MG63 (cell line): ENCODE data around the gene PTN. TPM values are rescaled to one million over a fixed set of nuclear protein-coding genes. Genes with fewer than 3 reads are reported as not detected.
"Not testable (repeated sequence)": the region's sequence is repeated elsewhere in the genome, so short reads cannot be mapped to it uniquely, and the experiment has no call there.

Experiments used
- DNase-seq: peaks from one replicate; pipeline ENCODE4 v3.0.0-alpha.2; 2020
- H3K27me3 ChIP-seq: fragments of 250-450 bp; sonication (Bioruptor Pico); 2 replicates; pipeline ENCODE4 v1.5.1; 2020; ENCODE audit warnings: mild to moderate bottlenecking, moderate library complexity
- H3K36me3 ChIP-seq: fragments of 250-450 bp; sonication (Bioruptor Pico); 2 replicates; pipeline ENCODE4 v1.5.1; 2020; ENCODE audit warnings: mild to moderate bottlenecking, moderate library complexity
- H3K4me3 ChIP-seq: fragments of 250-450 bp; sonication (Bioruptor Pico); 2 replicates; pipeline ENCODE4 v1.5.1; 2020; ENCODE audit warnings: mild to moderate bottlenecking, moderate library complexity
- H3K9me3 ChIP-seq: fragments of 250-450 bp; sonication (Bioruptor Pico); 2 replicates; pipeline ENCODE4 v1.5.1; 2020; ENCODE audit warnings: mild to moderate bottlenecking, moderate library complexity
- total RNA-seq: library from RNA; depleted of rRNA; stranded (reverse); fragments of >200 nt; shearing (Covaris generic); gene quantifications from 2 replicates; pipeline ENCODE4 v1.2.3, GENCODE V29; 2014; ENCODE audit warnings: low replicate concordance

Gene PTN
- total RNA-seq, 1 experiment from 2014 or later: not detected

GRCh38 chr7:137295739-137296324 is 47.7 kb downstream of the PTN start:
- no peaks in the 10 kb centered on the region for H3K27me3 ChIP-seq
- no peaks in the 10 kb centered on the region for H3K9me3 ChIP-seq
- H3K36me3 ChIP-seq: no peaks in the 10 kb centered on the region
- no peak for DNase-seq
- no peak overlapping the region for H3K4me3 ChIP-seq

GRCh38 chr7:137289101-137289500 is 54.4 kb downstream of the PTN start:
- no peaks in the 10 kb centered on the region for H3K36me3 ChIP-seq
- H3K9me3 ChIP-seq: no peaks in the 10 kb centered on the region
- no peaks in the 10 kb centered on the region for H3K27me3 ChIP-seq
- no peak for DNase-seq
- H3K4me3 ChIP-seq: no peak overlapping the region

- Histone ChIP-seq H3K4me3 (no peak overlapping the region), H3K27me3 (no peaks in the 10 kb centered on the region), H3K36me3 (no peaks in the 10 kb centered on the region), H3K9me3 (no peaks in the 10 kb centered on the region)
- DNase-seq: no peak
Measured at GRCh38 chr7:137287651-137288258, 55.8 kb downstream of the PTN start.

- Histone ChIP-seq H3K27me3 (no peaks in the 10 kb centered on the region), H3K36me3 (no peaks in the 10 kb centered on the region), H3K9me3 (no peaks in the 10 kb centered on the region), H3K4me3 (no peak overlapping the region)
- DNase-seq: no peak
Measured at GRCh38 chr7:137283153-137283552, 60.4 kb downstream of the PTN start.

- no peak for DNase-seq
- no peak overlapping the region for H3K4me3 ChIP-seq
- no peaks in the 10 kb centered on the region for H3K9me3 ChIP-seq
- no peaks in the 10 kb centered on the region for H3K36me3 ChIP-seq
- no peaks in the 10 kb centered on the region for H3K27me3 ChIP-seq
Measured at GRCh38 chr7:137282043-137282442, 61.5 kb downstream of the PTN start.

- no peak overlapping the region for H3K4me3 ChIP-seq
- H3K9me3 ChIP-seq: no peaks in the 10 kb centered on the region
- H3K27me3 ChIP-seq: no peaks in the 10 kb centered on the region
- no peaks in the 10 kb centered on the region for H3K36me3 ChIP-seq
- no peak for DNase-seq
Measured at GRCh38 chr7:137276189-137276588, 67.3 kb downstream of the PTN start.

- H3K36me3 ChIP-seq: no peaks in the 10 kb centered on the region
- no peak for DNase-seq
- H3K9me3 ChIP-seq: no peaks in the 10 kb centered on the region
- no peak overlapping the region for H3K4me3 ChIP-seq
- H3K27me3 ChIP-seq: no peaks in the 10 kb centered on the region
Measured at GRCh38 chr7:137272249-137272648, 71.3 kb downstream of the PTN start.

- no peaks in the 10 kb centered on the region for H3K9me3 ChIP-seq
- no peak for DNase-seq
- H3K4me3 ChIP-seq: no peak overlapping the region
- no peaks in the 10 kb centered on the region for H3K36me3 ChIP-seq
- no peaks in the 10 kb centered on the region for H3K27me3 ChIP-seq
Measured at GRCh38 chr7:137269240-137269639, 74.3 kb downstream of the PTN start.

- H3K36me3 ChIP-seq, DNase-seq, H3K9me3 ChIP-seq, H3K4me3 ChIP-seq, H3K27me3 ChIP-seq: not testable (repeated sequence)
Measured at GRCh38 chr7:137268001-137268865, 75.3 kb downstream of the PTN start.

- no peak for DNase-seq
- Histone ChIP-seq H3K27me3 (no peaks in the 10 kb centered on the region), H3K9me3 (no peaks in the 10 kb centered on the region), H3K36me3 (no peaks in the 10 kb centered on the region), H3K4me3 (no peak overlapping the region)
Measured at GRCh38 chr7:137266764-137267163, 76.8 kb downstream of the PTN start.

- H3K36me3 ChIP-seq: not testable (repeated sequence)
Measured at GRCh38 chr7:137265480-137265879, 78.1 kb downstream of the PTN start.

GRCh38 chr7:137262599-137262998 is 80.9 kb downstream of the PTN start:
- no peaks in the 10 kb centered on the region for H3K9me3 ChIP-seq

More at GRCh38 chr7:137265480-137265879, 78.1 kb downstream of the PTN start:
- DNase-seq, H3K4me3 ChIP-seq, H3K9me3 ChIP-seq, H3K27me3 ChIP-seq: not testable (repeated sequence)

GRCh38 chr7:137258552-137258951 is 85.0 kb downstream of the PTN start:
- H3K36me3 ChIP-seq: no peaks in the 10 kb centered on the region
- no peaks in the 10 kb centered on the region for H3K27me3 ChIP-seq
- no peak overlapping the region for H3K4me3 ChIP-seq
- no peaks in the 10 kb centered on the region for H3K9me3 ChIP-seq
- no peak for DNase-seq

More at GRCh38 chr7:137262599-137262998, 80.9 kb downstream of the PTN start:
- Histone ChIP-seq H3K4me3 (no peak overlapping the region), H3K36me3 (no peaks in the 10 kb centered on the region), H3K27me3 (no peaks in the 10 kb centered on the region)
- no peak for DNase-seq

- Histone ChIP-seq H3K27me3 (no peaks in the 10 kb centered on the region), H3K36me3 (no peaks in the 10 kb centered on the region), H3K9me3 (no peaks in the 10 kb centered on the region), H3K4me3 (no peak overlapping the region)
- no peak for DNase-seq
Measured at GRCh38 chr7:137254766-137255165, 88.8 kb downstream of the PTN start.

GRCh38 chr7:137245890-137246289 is 97.6 kb downstream of the PTN start:
- Histone ChIP-seq H3K27me3 (no peaks in the 10 kb centered on the region), H3K9me3 (no peaks in the 10 kb centered on the region), H3K4me3 (no peak overlapping the region), H3K36me3 (no peaks in the 10 kb centered on the region)
- no peak for DNase-seq

GRCh38 chr7:137245186-137245585 is 98.3 kb downstream of the PTN start:
- no peak for DNase-seq
- no peaks in the 10 kb centered on the region for H3K36me3 ChIP-seq
- H3K4me3 ChIP-seq: no peak overlapping the region
- H3K27me3 ChIP-seq: no peaks in the 10 kb centered on the region
- H3K9me3 ChIP-seq: no peaks in the 10 kb centered on the region

- Histone ChIP-seq H3K36me3 (no peaks in the 10 kb centered on the region), H3K9me3 (no peaks in the 10 kb centered on the region), H3K4me3 (no peak overlapping the region), H3K27me3 (no peaks in the 10 kb centered on the region)
- DNase-seq: no peak
Measured at GRCh38 chr7:137243741-137244140, 99.8 kb downstream of the PTN start.

- Histone ChIP-seq H3K36me3 (no peaks in the 10 kb centered on the region), H3K4me3 (no peak overlapping the region), H3K9me3 (no peaks in the 10 kb centered on the region), H3K27me3 (no peaks in the 10 kb centered on the region)
- DNase-seq: no peak
Measured at GRCh38 chr7:137242616-137243015, 100.9 kb downstream of the PTN start.
